GM12872 (cell line): ENCODE measurements around the gene ADAM17.

Source experiments
- TF ChIP-seq, protein P1 (sequence below): IDR thresholded peaks from 3 replicates; pipeline ENCODE4 v1.5.1; 2011; ENCODE audit warnings: low read depth, mild to moderate bottlenecking, low read length, moderate library complexity; ENCODE audit not compliant: insufficient read depth

ADAM17 gene

DNA sequence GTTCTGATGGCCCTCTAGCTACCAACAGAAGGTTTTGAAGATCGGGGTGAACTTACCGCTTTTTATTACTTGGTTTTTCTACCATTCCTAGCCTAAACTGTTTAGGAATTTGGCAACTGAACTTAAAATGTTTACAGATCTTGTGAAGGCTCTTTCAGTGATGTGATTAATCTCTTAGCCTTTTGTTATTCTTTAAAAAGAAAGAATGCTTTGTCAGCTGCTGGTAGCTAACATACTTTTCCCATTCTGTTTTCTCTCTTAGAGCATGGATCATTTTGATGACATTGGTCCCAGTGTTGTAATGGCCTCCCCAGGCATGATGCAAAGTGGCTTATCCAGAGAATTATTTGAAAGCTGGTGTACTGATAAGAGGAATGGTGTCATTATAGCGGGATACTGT is 114.1 kb downstream of the ADAM17 start:
- TF ChIP-seq, protein P1, sequence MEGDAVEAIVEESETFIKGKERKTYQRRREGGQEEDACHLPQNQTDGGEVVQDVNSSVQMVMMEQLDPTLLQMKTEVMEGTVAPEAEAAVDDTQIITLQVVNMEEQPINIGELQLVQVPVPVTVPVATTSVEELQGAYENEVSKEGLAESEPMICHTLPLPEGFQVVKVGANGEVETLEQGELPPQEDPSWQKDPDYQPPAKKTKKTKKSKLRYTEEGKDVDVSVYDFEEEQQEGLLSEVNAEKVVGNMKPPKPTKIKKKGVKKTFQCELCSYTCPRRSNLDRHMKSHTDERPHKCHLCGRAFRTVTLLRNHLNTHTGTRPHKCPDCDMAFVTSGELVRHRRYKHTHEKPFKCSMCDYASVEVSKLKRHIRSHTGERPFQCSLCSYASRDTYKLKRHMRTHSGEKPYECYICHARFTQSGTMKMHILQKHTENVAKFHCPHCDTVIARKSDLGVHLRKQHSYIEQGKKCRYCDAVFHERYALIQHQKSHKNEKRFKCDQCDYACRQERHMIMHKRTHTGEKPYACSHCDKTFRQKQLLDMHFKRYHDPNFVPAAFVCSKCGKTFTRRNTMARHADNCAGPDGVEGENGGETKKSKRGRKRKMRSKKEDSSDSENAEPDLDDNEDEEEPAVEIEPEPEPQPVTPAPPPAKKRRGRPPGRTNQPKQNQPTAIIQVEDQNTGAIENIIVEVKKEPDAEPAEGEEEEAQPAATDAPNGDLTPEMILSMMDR: no peak

DNA sequence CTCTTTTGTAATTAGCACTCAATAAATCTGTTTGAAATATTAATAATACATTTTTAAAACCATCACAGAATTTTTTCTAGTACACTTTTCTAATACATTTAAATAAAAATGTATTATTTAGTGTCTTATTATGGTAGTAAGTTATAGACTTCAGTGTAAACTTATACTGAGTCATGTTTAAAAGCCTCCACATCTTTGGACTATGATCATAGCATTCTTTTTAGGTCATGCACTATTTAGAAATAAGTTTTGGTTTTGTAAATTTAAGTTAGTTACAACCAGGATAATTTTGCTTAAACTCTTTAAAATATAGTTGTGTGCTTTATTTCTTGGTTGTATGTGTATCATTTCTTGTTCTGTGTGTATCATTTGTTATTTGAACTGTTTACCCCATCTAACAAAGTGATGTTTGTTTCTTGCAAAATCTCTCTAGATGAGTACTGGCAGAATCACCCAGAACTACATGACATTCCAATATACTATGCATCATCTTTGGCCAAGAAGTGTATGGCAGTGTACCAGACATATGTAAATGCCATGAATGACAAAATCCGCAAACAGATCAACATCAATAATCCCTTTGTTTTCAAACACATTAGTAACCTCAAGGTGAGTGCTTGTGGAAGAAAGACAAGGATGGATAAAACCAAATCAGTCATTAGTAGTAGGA is 115.4 kb downstream of the ADAM17 start:
- TF ChIP-seq, protein P1: no peak

DNA sequence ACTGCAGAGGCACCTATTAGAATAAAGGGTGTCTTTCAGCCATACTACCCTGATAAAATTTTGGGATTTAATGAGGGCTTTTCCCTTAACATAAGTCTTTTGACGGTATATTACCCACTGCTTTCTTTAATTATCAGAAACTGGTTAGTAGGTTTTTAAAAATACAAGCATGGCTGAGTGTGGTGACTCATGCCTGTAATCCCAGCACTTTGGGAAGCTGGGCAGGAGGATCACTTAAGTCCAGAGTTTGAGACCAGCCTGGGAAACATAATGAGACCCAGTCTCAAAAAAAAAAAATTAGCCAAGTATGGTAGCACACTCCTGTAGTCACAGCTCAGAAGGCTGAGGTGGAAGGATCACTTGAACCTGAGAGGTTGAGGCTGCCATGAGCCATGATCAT is 116.1 kb downstream of the ADAM17 start:
- TF ChIP-seq, protein P1: no peak
